Measurements from ENCODE around the gene KLKB1. TPM values are rescaled to one million over a fixed set of nuclear protein-coding genes. Genes with fewer than 3 reads are reported as not detected.

Gene KLKB1
- total and polyA plus RNA-seq, 7 donors = 0.29 to 0.91 (median 0.47) TPM; not detected in 1

DNA sequence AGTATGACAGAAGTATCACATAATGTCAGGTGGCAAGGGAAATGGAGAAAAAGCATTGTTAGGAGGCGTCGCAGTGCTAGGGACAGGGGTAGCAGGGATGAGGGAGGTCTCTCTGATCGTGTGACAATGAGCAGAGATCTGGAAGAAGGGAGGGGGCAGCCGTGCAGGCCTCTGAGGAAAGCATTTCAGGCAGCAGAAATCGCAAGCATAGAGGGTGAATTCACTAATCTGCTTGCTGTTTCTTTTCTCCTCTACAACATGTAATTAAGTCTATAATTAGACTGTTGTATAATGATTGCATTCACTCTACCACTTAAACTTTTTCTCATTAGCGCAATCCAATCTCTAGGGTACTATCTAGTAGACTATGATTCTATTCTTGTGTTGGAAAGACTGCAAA is 26.8 kb upstream of the KLKB1 start:
- ATAC-seq = no peak
- no peaks in the 10 kb centered on the region for H3K27me3 ChIP-seq (ENCODE audit: insufficient read depth in 3 of 3, low read length in 2 of 3)
- peaks cover 2 to 36% of the 10 kb centered on the region in 2 donors for H3K36me3 ChIP-seq (ENCODE audit: insufficient read depth in 1 of 2, low read depth in 1 of 2)
- H3K27ac ChIP-seq = no peak overlapping the region
- TF ChIP-seq, protein P1, sequence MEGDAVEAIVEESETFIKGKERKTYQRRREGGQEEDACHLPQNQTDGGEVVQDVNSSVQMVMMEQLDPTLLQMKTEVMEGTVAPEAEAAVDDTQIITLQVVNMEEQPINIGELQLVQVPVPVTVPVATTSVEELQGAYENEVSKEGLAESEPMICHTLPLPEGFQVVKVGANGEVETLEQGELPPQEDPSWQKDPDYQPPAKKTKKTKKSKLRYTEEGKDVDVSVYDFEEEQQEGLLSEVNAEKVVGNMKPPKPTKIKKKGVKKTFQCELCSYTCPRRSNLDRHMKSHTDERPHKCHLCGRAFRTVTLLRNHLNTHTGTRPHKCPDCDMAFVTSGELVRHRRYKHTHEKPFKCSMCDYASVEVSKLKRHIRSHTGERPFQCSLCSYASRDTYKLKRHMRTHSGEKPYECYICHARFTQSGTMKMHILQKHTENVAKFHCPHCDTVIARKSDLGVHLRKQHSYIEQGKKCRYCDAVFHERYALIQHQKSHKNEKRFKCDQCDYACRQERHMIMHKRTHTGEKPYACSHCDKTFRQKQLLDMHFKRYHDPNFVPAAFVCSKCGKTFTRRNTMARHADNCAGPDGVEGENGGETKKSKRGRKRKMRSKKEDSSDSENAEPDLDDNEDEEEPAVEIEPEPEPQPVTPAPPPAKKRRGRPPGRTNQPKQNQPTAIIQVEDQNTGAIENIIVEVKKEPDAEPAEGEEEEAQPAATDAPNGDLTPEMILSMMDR (IDR thresholded peaks at IDR 0.05) = no peak
- H3K4me1 ChIP-seq = no peaks in the 10 kb centered on the region
- no peak for DNase-seq
- intact Hi-C loops (cut with DNase I) = loop anchor here in 1 of 2 donors (5.0 kb wide), 1 partner anchor 1468 kb away; the partner anchor contains the start of gene CENPU
- WGBS, 3 donors = 72 to 76% (median 74%) methylated on average over 6 of the region's 6 CpGs
- H3K4me3 ChIP-seq = no peak overlapping the region
- H3K9me3 ChIP-seq = no peaks in the 10 kb centered on the region

DNA sequence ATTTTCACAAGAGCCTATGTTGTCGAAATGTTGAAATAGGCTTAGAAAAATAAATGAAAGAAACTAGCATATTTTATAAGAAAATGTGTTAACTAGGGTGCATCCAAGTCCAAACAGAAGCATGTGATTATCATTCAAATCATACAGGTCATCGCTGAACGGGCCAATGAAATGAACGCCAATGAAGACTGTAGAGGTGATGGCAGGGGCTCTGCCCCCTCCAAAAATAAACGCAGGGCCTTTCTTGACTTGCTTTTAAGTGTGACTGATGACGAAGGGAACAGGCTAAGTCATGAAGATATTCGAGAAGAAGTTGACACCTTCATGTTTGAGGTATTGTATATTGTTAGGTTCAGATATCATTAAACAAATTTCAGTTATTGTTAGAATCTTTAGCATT is 26.3 kb upstream of the KLKB1 start:
- Histone ChIP-seq H3K27ac (no peak overlapping the region), H3K4me1 (no peaks in the 10 kb centered on the region), H3K9me3 (no peaks in the 10 kb centered on the region), H3K4me3 (no peak overlapping the region), H3K27me3 (ENCODE audit: insufficient read depth in 3 of 3, low read length in 2 of 3) (no peaks in the 10 kb centered on the region), H3K36me3 (ENCODE audit: insufficient read depth in 1 of 2, low read depth in 1 of 2) (peaks cover 2 to 31% of the 10 kb centered on the region in 2 donors)
- DNase-seq = no peak
- TF ChIP-seq, protein P1 (IDR thresholded peaks at IDR 0.05) = no peak
- intact Hi-C loops (cut with DNase I) = loop anchor here in 1 of 2 donors (5.0 kb wide), 1 partner anchor 1469 kb away; the partner anchor contains the start of gene CENPU
- WGBS, 3 donors = 67 to 84% (median 67%) methylated on average over 7 of the region's 7 CpGs
- no peak for ATAC-seq

DNA sequence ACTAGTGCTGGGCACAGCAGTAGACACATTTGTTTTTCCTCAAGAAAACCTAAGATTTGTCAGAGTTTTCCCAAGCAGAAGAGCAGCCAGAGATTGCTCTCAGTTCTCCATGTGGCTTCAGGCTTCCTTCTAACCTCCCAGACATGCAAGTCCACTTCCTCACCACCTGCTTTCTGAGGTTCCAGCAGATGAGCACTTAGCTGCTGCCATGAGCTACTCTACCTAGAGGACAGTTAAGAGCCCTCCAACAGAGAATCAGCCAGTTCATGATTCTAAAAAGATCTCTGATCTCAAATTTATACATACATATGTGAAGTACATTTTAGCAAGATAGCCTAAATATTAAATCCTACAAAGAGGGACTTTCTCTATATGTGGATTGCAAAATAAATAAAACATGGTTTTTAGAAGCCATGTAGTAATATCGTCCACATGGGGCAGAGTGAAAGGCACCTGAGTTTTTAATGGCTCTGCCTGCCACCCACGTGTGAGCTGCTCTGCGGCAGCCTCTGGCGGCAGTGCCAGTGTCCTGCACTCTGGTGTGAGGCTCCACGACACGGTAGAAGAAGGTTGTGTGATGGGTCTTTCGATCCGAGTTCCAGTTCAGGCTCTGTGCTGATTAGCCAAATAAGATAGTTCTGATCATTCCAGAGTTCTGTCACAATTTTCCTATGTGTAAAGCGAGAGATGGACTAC is 25.6 kb upstream of the KLKB1 start:
- no peaks in the 10 kb centered on the region for H3K27me3 ChIP-seq (ENCODE audit: insufficient read depth in 3 of 3, low read length in 2 of 3)
- no peaks in the 10 kb centered on the region for H3K9me3 ChIP-seq
- H3K4me3 ChIP-seq = no peak overlapping the region
- H3K36me3 ChIP-seq (ENCODE audit: insufficient read depth in 1 of 2, low read depth in 1 of 2) = peaks cover 0 to 25% of the 10 kb centered on the region in 2 donors
- peak overlapping the region; percentile 13 for H3K27ac ChIP-seq
- intact Hi-C loops (cut with DNase I) = loop anchor here in 1 of 2 donors (5.0 kb wide), 1 partner anchor 1469 kb away; the partner anchor contains the start of gene CENPU
- TF ChIP-seq, protein P1 (IDR thresholded peaks at IDR 0.05) = peak; percentile 68
- DNase-seq = no peak
- H3K4me1 ChIP-seq = no peaks in the 10 kb centered on the region
- 38 to 48% (median 48%) methylated on average over 9 of the region's 9 CpGs for WGBS, 3 donors
- ATAC-seq = peak; percentile 79 to 96 (median 90)

DNA sequence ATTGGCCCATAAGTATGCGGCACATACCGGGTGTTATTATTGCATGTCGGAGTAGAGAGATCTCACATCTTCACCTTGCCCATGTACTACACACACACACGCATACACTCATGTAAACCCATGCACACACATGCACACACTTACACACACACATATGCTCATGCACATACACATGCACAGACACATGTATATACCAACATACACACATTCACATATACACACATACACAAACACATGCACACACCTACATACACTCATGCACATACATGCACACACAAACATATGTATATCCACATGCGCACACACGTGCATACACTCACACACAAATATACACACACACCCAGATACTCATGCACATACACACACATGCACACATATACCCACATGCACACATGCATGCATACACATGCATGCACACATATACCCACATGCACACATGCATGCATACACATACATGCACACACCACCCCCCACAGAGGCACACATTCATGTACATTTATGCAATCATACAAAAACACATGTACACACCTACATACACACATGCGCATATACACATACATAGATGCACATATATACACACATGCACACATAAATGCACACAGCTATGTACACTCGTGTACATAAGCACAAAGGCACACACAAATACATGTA is 24.7 kb upstream of the KLKB1 start:
- Histone ChIP-seq H3K36me3 (ENCODE audit: insufficient read depth in 1 of 2, low read depth in 1 of 2) (peaks cover 0 to 16% of the 10 kb centered on the region in 2 donors), H3K4me1 (no peaks in the 10 kb centered on the region), H3K4me3 (no peak overlapping the region), H3K27ac (no peak overlapping the region), H3K9me3 (no peaks in the 10 kb centered on the region), H3K27me3 (ENCODE audit: insufficient read depth in 3 of 3, low read length in 2 of 3) (no peaks in the 10 kb centered on the region)
- intact Hi-C loops (cut with DNase I) = loop anchor here in 1 of 2 donors (5.0 kb wide), 1 partner anchor 1470 kb away; the partner anchor contains the start of gene CENPU
- no peak for DNase-seq
- ATAC-seq = no peak
- TF ChIP-seq, protein P1 (IDR thresholded peaks at IDR 0.05) = no peak
- 87 to 90% (median 87%) methylated on average over 8 of the region's 8 CpGs for WGBS, 3 donors

Data from psoas muscle (tissue), 8 donors.